Parathyroid adenoma (tissue), 2 donors: Measurements from ENCODE around the gene TMEM163.

Source experiments
- H2AFZ ChIP-seq: fragments of 300-600 bp; sonication (generic); one replicate; pipeline ENCODE4 v1.7.0; 2017; ENCODE audit warnings: antibody characterized with exemption, mild to moderate bottlenecking
- H3K27ac ChIP-seq: fragments of 300-600 bp; sonication (generic); one replicate; pipeline ENCODE4 v1.7.0; 2017
- H3K27me3 ChIP-seq: fragments of 300-600 bp; sonication (generic); one replicate; pipeline ENCODE4 v1.7.0; 2017; ENCODE audit warnings: low read length; ENCODE audit not compliant: control insufficient read depth, insufficient read depth
- H3K36me3 ChIP-seq: fragments of 300-600 bp; sonication (generic); one replicate; pipeline ENCODE4 v1.7.0; 2017; ENCODE audit warnings: low read length; ENCODE audit not compliant: control insufficient read depth, insufficient read depth
- H3K4me1 ChIP-seq: fragments of 300-600 bp; sonication (generic); one replicate; pipeline ENCODE4 v1.7.0; 2017; ENCODE audit warnings: control low read depth
- H3K4me2 ChIP-seq: fragments of 300-600 bp; sonication (generic); one replicate; pipeline ENCODE4 v1.7.0; 2017; ENCODE audit warnings: low read length
- H3K4me3 ChIP-seq: fragments of 300-600 bp; sonication (generic); one replicate; pipeline ENCODE4 v1.7.0; 2017; ENCODE audit warnings: low read depth, low read length
- H3K79me2 ChIP-seq: fragments of 300-600 bp; sonication (generic); one replicate; pipeline ENCODE4 v1.7.0; 2017; ENCODE audit warnings: control low read depth
- H3K9ac ChIP-seq: fragments of 300-600 bp; sonication (generic); one replicate; pipeline ENCODE4 v1.7.0; 2017; ENCODE audit warnings: mild to moderate bottlenecking
- H3K9me3 ChIP-seq: fragments of 300-600 bp; sonication (generic); one replicate; pipeline ENCODE4 v1.7.0; 2017; ENCODE audit warnings: low read length; ENCODE audit not compliant: control insufficient read depth
- TF ChIP-seq, protein P1 (sequence below): fragments of 300-600 bp; sonication (generic); IDR thresholded peaks from one replicate; pipeline ENCODE4 v1.7.0; 2017; ENCODE audit warnings: antibody characterized with exemption, mild to moderate bottlenecking
- donor health status: primary hyperparathyroidism.

Gene TMEM163

GRCh38 chr2:134648586-134648985 is 70.2 kb downstream of the TMEM163 start:
- no peak overlapping the region for H3K4me2 ChIP-seq
- no peak overlapping the region for H2AFZ ChIP-seq
- H3K9me3 ChIP-seq, result no peaks in the 10 kb centered on the region
- no peaks in the 10 kb centered on the region for H3K27me3 ChIP-seq
- no peak overlapping the region for H3K4me3 ChIP-seq
- H3K79me2 ChIP-seq, result no peaks in the 10 kb centered on the region
- no peak overlapping the region for H3K9ac ChIP-seq
- no peaks in the 10 kb centered on the region for H3K36me3 ChIP-seq
- H3K27ac ChIP-seq, result no peak overlapping the region
- no peaks in the 10 kb centered on the region for H3K4me1 ChIP-seq
- TF ChIP-seq, protein P1, sequence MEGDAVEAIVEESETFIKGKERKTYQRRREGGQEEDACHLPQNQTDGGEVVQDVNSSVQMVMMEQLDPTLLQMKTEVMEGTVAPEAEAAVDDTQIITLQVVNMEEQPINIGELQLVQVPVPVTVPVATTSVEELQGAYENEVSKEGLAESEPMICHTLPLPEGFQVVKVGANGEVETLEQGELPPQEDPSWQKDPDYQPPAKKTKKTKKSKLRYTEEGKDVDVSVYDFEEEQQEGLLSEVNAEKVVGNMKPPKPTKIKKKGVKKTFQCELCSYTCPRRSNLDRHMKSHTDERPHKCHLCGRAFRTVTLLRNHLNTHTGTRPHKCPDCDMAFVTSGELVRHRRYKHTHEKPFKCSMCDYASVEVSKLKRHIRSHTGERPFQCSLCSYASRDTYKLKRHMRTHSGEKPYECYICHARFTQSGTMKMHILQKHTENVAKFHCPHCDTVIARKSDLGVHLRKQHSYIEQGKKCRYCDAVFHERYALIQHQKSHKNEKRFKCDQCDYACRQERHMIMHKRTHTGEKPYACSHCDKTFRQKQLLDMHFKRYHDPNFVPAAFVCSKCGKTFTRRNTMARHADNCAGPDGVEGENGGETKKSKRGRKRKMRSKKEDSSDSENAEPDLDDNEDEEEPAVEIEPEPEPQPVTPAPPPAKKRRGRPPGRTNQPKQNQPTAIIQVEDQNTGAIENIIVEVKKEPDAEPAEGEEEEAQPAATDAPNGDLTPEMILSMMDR, result no peak

GRCh38 chr2:134647607-134648256 is 71.1 kb downstream of the TMEM163 start:
- Histone ChIP-seq H3K9me3 (no peaks in the 10 kb centered on the region), H3K9ac (no peak overlapping the region), H3K36me3 (no peaks in the 10 kb centered on the region), H3K79me2 (no peaks in the 10 kb centered on the region), H3K4me1 (no peaks in the 10 kb centered on the region), H3K27ac (no peak overlapping the region), H2AFZ (no peak overlapping the region), H3K4me2 (no peak overlapping the region), H3K27me3 (no peaks in the 10 kb centered on the region), H3K4me3 (no peak overlapping the region)
- TF ChIP-seq, protein P1, result no peak

DNA sequence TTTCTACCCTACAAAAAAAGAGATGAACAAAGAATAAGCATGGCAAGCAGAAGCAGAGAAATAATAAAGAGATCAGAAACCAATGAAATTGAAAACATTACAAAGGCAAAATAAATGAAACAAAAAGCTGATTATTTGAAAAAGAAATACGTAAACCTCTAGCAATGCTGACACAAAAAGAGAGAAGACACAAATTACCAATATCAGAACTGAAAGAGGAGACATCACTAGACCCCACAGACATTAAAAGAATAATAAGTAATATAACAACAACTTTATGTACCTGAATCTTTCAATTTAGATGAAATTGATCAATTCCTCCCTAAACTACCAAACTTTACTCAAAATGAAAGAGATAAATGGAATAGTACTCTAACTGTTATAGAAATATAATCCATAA is 75.9 kb downstream of the TMEM163 start:
- H3K9me3 ChIP-seq, result no peaks in the 10 kb centered on the region
- no peak overlapping the region for H3K9ac ChIP-seq
- no peaks in the 10 kb centered on the region for H3K4me1 ChIP-seq
- no peak overlapping the region for H2AFZ ChIP-seq
- H3K27me3 ChIP-seq, result no peaks in the 10 kb centered on the region
- TF ChIP-seq, protein P1, result no peak
- H3K4me2 ChIP-seq, result no peak overlapping the region
- no peaks in the 10 kb centered on the region for H3K79me2 ChIP-seq
- no peaks in the 10 kb centered on the region for H3K36me3 ChIP-seq
- H3K4me3 ChIP-seq, result no peak overlapping the region
- H3K27ac ChIP-seq, result no peak overlapping the region

GRCh38 chr2:134640494-134640893 is 78.3 kb downstream of the TMEM163 start:
- Histone ChIP-seq H3K9me3 (no peaks in the 10 kb centered on the region), H3K4me1 (no peaks in the 10 kb centered on the region), H3K9ac (no peak overlapping the region), H2AFZ (no peak overlapping the region), H3K27me3 (no peaks in the 10 kb centered on the region), H3K36me3 (no peaks in the 10 kb centered on the region), H3K4me3 (no peak overlapping the region), H3K79me2 (no peaks in the 10 kb centered on the region), H3K4me2 (no peak overlapping the region), H3K27ac (no peak overlapping the region)
- TF ChIP-seq, protein P1, result no peak

DNA sequence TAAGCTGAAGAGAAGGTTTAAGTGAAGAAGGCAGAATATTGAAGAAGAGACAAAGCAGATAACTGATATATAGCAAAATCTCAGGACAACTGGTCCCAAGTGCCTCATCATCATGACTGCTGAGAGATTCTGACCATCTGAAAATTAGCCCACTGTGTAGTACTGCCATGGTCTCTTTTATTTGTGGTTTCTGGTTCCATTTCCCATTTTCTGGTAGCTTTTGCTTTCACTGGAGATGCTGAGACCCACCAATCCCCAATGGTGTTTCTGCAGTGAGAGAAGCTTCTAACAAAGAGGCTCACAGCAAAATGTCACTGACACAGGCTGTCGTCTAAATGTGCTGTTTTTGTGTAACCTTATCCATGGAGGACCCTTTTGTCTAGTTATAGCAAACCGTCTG is 79.5 kb downstream of the TMEM163 start:
- TF ChIP-seq, protein P1, result no peak
- Histone ChIP-seq H3K4me3 (no peak overlapping the region), H3K36me3 (no peaks in the 10 kb centered on the region), H3K27ac (no peak overlapping the region), H3K4me1 (no peaks in the 10 kb centered on the region), H3K79me2 (no peaks in the 10 kb centered on the region), H3K27me3 (no peaks in the 10 kb centered on the region), H2AFZ (no peak overlapping the region), H3K9ac (no peak overlapping the region), H3K4me2 (no peak overlapping the region), H3K9me3 (no peaks in the 10 kb centered on the region)
